ENCODE data around the gene ADARB1.

DNA sequence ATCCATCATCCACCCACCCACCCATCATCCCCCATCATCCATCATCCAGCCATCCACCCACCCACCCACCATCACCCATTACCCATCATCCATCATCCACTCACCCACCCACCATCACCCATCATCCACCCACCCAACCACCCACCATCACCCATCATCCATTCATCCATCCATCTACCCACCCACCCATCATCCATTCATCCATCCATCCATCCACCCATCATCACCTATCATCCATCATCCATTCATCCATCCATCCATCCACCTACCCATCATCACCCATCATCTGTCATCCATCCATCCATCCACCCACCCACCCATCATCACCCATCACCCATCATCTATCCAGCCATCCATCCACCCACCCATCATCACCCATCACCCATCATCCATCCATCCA lies 81.5 kb downstream of the ADARB1 start:
- TF ChIP-seq, protein P1, sequence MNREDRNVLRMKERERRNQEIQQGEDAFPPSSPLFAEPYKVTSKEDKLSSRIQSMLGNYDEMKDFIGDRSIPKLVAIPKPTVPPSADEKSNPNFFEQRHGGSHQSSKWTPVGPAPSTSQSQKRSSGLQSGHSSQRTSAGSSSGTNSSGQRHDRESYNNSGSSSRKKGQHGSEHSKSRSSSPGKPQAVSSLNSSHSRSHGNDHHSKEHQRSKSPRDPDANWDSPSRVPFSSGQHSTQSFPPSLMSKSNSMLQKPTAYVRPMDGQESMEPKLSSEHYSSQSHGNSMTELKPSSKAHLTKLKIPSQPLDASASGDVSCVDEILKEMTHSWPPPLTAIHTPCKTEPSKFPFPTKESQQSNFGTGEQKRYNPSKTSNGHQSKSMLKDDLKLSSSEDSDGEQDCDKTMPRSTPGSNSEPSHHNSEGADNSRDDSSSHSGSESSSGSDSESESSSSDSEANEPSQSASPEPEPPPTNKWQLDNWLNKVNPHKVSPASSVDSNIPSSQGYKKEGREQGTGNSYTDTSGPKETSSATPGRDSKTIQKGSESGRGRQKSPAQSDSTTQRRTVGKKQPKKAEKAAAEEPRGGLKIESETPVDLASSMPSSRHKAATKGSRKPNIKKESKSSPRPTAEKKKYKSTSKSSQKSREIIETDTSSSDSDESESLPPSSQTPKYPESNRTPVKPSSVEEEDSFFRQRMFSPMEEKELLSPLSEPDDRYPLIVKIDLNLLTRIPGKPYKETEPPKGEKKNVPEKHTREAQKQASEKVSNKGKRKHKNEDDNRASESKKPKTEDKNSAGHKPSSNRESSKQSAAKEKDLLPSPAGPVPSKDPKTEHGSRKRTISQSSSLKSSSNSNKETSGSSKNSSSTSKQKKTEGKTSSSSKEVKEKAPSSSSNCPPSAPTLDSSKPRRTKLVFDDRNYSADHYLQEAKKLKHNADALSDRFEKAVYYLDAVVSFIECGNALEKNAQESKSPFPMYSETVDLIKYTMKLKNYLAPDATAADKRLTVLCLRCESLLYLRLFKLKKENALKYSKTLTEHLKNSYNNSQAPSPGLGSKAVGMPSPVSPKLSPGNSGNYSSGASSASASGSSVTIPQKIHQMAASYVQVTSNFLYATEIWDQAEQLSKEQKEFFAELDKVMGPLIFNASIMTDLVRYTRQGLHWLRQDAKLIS (CRISPR knock-in tag; IDR thresholded peaks at IDR 0.05; ENCODE audit: borderline replicate concordance), result no peak
- TF ChIP-seq, protein P2, sequence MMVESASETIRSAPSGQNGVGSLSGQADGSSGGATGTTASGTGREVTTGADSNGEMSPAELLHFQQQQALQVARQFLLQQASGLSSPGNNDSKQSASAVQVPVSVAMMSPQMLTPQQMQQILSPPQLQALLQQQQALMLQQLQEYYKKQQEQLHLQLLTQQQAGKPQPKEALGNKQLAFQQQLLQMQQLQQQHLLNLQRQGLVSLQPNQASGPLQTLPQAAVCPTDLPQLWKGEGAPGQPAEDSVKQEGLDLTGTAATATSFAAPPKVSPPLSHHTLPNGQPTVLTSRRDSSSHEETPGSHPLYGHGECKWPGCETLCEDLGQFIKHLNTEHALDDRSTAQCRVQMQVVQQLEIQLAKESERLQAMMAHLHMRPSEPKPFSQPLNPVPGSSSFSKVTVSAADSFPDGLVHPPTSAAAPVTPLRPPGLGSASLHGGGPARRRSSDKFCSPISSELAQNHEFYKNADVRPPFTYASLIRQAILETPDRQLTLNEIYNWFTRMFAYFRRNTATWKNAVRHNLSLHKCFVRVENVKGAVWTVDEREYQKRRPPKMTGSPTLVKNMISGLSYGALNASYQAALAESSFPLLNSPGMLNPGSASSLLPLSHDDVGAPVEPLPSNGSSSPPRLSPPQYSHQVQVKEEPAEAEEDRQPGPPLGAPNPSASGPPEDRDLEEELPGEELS (CRISPR knock-in tag; IDR thresholded peaks at IDR 0.05), result no peak
- no peak for TF ChIP-seq MLX (CRISPR knock-in tag; IDR thresholded peaks at IDR 0.05)
- TF ChIP-seq, protein P3, sequence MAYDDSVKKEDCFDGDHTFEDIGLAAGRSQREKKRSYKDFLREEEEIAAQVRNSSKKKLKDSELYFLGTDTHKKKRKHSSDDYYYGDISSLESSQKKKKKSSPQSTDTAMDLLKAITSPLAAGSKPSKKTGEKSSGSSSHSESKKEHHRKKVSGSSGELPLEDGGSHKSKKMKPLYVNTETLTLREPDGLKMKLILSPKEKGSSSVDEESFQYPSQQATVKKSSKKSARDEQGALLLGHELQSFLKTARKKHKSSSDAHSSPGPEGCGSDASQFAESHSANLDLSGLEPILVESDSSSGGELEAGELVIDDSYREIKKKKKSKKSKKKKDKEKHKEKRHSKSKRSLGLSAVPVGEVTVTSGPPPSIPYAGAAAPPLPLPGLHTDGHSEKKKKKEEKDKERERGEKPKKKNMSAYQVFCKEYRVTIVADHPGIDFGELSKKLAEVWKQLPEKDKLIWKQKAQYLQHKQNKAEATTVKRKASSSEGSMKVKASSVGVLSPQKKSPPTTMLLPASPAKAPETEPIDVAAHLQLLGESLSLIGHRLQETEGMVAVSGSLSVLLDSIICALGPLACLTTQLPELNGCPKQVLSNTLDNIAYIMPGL (CRISPR knock-in tag; IDR thresholded peaks at IDR 0.05), result no peak
- TF ChIP-seq NR2C2 (CRISPR knock-in tag; IDR thresholded peaks at IDR 0.05), result no peak
- TF ChIP-seq IRF2 (CRISPR knock-in tag; IDR thresholded peaks at IDR 0.05; ENCODE audit: borderline replicate concordance, low read depth), result no peak
- no peak for TF ChIP-seq CBFB (CRISPR knock-in tag; IDR thresholded peaks at IDR 0.05; ENCODE audit: low read depth)
- no peak for TF ChIP-seq CTCF (IDR thresholded peaks at IDR 0.05)
- no peak for TF ChIP-seq ZNF416 (CRISPR knock-in tag; IDR thresholded peaks at IDR 0.05)
- TF ChIP-seq, protein P4, sequence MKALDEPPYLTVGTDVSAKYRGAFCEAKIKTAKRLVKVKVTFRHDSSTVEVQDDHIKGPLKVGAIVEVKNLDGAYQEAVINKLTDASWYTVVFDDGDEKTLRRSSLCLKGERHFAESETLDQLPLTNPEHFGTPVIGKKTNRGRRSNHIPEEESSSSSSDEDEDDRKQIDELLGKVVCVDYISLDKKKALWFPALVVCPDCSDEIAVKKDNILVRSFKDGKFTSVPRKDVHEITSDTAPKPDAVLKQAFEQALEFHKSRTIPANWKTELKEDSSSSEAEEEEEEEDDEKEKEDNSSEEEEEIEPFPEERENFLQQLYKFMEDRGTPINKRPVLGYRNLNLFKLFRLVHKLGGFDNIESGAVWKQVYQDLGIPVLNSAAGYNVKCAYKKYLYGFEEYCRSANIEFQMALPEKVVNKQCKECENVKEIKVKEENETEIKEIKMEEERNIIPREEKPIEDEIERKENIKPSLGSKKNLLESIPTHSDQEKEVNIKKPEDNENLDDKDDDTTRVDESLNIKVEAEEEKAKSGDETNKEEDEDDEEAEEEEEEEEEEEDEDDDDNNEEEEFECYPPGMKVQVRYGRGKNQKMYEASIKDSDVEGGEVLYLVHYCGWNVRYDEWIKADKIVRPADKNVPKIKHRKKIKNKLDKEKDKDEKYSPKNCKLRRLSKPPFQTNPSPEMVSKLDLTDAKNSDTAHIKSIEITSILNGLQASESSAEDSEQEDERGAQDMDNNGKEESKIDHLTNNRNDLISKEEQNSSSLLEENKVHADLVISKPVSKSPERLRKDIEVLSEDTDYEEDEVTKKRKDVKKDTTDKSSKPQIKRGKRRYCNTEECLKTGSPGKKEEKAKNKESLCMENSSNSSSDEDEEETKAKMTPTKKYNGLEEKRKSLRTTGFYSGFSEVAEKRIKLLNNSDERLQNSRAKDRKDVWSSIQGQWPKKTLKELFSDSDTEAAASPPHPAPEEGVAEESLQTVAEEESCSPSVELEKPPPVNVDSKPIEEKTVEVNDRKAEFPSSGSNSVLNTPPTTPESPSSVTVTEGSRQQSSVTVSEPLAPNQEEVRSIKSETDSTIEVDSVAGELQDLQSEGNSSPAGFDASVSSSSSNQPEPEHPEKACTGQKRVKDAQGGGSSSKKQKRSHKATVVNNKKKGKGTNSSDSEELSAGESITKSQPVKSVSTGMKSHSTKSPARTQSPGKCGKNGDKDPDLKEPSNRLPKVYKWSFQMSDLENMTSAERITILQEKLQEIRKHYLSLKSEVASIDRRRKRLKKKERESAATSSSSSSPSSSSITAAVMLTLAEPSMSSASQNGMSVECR (CRISPR knock-in tag; IDR thresholded peaks at IDR 0.05; ENCODE audit: borderline replicate concordance), result no peak
- no peak for TF ChIP-seq RELA (CRISPR knock-in tag; IDR thresholded peaks at IDR 0.05; ENCODE audit: borderline replicate concordance)
- TF ChIP-seq ATF6 (CRISPR knock-in tag; IDR thresholded peaks at IDR 0.05), result no peak

All from WTC11 (cell line).